Right lobe of liver (tissue), 4 donors: ENCODE results near the gene LGI4.

Experiments
- POLR2A ChIP-seq: fragments of 450-650 bp; IDR thresholded peaks from one replicate; pipeline ENCODE4 v1.6.1; 2017; ENCODE audit warnings: antibody characterized with exemption, mild to moderate bottlenecking
- TF ChIP-seq, protein P1 (sequence below), 4 donors: fragments of 200-600 bp in 3 of 4; fragments of 450-650 bp in 1 of 4; IDR thresholded peaks; one replicate each; pipeline versions ENCODE4 v1.5.1 to v1.8.0; 2016 to 2022; ENCODE audit warnings: antibody characterized with exemption in 4 of 4, mild to moderate bottlenecking in 2 of 4
- donor health status: DM: no; HTN: no; CAD: no.
- donor health status: DM: no; HTN: no; CAD: no.
- donor health status: DM: no; HTN: yes; CAD: no.

DNA sequence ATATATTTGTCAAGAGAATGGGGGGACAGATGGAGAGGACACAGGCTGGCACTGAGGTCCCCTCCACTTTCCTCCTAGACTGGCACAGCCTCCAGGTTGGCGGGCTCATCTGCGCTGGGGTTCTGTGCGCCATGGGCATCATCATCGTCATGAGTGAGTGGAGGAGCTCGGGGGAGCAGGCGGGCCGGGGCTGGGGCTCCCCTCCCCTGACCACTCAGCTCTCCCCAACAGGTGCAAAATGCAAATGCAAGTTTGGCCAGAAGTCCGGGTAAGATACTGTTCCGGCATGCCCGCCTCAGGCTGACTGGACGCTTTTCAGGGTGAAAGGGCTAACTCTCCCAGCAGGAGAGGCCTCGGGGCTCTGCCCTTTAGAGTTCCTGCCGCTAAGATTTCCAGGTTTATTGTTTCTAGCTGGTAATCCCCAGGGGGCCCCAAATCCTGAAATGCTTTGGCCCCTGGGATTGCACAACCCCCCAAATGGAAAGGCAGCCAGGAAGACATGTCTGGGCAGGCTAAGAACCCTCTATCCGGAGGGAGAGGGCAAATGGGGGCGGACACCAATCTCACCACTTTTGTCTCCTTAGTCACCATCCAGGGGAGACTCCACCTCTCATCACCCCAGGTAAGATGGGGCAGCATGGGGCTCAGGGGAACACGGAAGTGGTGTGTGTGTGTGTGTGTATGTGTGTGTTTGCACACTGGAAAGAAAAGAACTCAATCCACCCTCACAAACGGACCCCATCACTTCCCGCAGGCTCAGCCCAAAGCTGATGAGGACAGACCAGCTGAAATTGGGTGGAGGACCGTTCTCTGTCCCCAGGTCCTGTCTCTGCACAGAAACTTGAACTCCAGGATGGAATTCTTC is 11.9 kb downstream of the LGI4 start:
- TF ChIP-seq, protein P1, sequence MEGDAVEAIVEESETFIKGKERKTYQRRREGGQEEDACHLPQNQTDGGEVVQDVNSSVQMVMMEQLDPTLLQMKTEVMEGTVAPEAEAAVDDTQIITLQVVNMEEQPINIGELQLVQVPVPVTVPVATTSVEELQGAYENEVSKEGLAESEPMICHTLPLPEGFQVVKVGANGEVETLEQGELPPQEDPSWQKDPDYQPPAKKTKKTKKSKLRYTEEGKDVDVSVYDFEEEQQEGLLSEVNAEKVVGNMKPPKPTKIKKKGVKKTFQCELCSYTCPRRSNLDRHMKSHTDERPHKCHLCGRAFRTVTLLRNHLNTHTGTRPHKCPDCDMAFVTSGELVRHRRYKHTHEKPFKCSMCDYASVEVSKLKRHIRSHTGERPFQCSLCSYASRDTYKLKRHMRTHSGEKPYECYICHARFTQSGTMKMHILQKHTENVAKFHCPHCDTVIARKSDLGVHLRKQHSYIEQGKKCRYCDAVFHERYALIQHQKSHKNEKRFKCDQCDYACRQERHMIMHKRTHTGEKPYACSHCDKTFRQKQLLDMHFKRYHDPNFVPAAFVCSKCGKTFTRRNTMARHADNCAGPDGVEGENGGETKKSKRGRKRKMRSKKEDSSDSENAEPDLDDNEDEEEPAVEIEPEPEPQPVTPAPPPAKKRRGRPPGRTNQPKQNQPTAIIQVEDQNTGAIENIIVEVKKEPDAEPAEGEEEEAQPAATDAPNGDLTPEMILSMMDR (IDR thresholded peaks at IDR 0.05), result no peak
- no peak for TF ChIP-seq POLR2A
